ENCODE results near the gene PPIL3.
"Not testable (repeated sequence)": the region's sequence is repeated elsewhere in the genome, so short reads cannot be mapped to it uniquely, and the experiment has no call there.

Gene PPIL3

GRCh38 chr2:200888704-200889625 is at the start of gene PPIL3, which contains the start of gene NIF3L1:
TSS of gene PPIL3 (minus strand) at chr2:200889077. CDS start at chr2:200887615, 1,462 bp downstream.
TSS of gene NIF3L1 (plus strand) at chr2:200889371. CDS start at chr2:200891944, 2,573 bp downstream.
- DNase-seq, result peak; percentile 98

- no peak for DNase-seq
Observed at GRCh38 chr2:200930947-200931626, 42.2 kb upstream of the PPIL3 start.

- no peak for DNase-seq
Observed at GRCh38 chr2:200929334-200930249, 40.7 kb upstream of the PPIL3 start.

GRCh38 chr2:200922439-200922838 is 33.6 kb upstream of the PPIL3 start:
- no peak for DNase-seq

GRCh38 chr2:200913654-200914053 is 24.8 kb upstream of the PPIL3 start:
- DNase-seq, result no peak

GRCh38 chr2:200909958-200910357 is 21.1 kb upstream of the PPIL3 start:
- no peak for DNase-seq

- peak; percentile 66 for DNase-seq
Observed at GRCh38 chr2:200905618-200906296, 16.9 kb upstream of the PPIL3 start.

GRCh38 chr2:200901459-200902072 is 12.7 kb upstream of the PPIL3 start:
- peak; percentile 64 for DNase-seq

- no peak for DNase-seq
Observed at GRCh38 chr2:200899482-200899881, 10.6 kb upstream of the PPIL3 start.

GRCh38 chr2:200881715-200882249 is 7.1 kb downstream of the PPIL3 start:
- not testable (repeated sequence) for DNase-seq

GRCh38 chr2:200878289-200878880 is 10.5 kb downstream of the PPIL3 start:
- DNase-seq, result no peak

GRCh38 chr2:200877443-200877842 is 11.4 kb downstream of the PPIL3 start:
- DNase-seq, result no peak

- DNase-seq, result no peak
Observed at GRCh38 chr2:200873560-200873959, 15.3 kb downstream of the PPIL3 start.

GRCh38 chr2:200871151-200871550 is 17.7 kb downstream of the PPIL3 start:
- DNase-seq, result no peak

GRCh38 chr2:200869014-200869413 is 19.9 kb downstream of the PPIL3 start:
- no peak for DNase-seq

GRCh38 chr2:200864176-200865034 is 24.5 kb downstream of the PPIL3 start, which contains the start of gene CLK1:
TSS of gene CLK1 (minus strand) at chr2:200864658. CDS start at chr2:200861862, 2,796 bp downstream.
- DNase-seq, result peak; percentile 98

GRCh38 chr2:200863782-200864175 is 25.1 kb downstream of the PPIL3 start:
- DNase-seq, result no peak

GRCh38 chr2:200862532-200863000 is 26.3 kb downstream of the PPIL3 start:
- no peak for DNase-seq

GRCh38 chr2:200861617-200862155 is 27.2 kb downstream of the PPIL3 start:
- DNase-seq, result no peak

Measured in right forelimb (tissue), 1 donor.